CD4-positive, alpha-beta T cell treated with Interleukin-4 for 1 hour (primary cell): ENCODE results near the gene ZNF808.
A peak's percentile ranks its signal among the peaks of the same experiment; 100 is the strongest.
"Not testable (repeated sequence)": the region's sequence is repeated elsewhere in the genome, so short reads cannot be mapped to it uniquely, and the experiment has no call there.

Source experiments
- DNase-seq, 2 donors: peaks; one replicate each; pipeline ENCODE4 v3.0.0-alpha.2; 2020 to 2022

The ZNF808 gene

DNA sequence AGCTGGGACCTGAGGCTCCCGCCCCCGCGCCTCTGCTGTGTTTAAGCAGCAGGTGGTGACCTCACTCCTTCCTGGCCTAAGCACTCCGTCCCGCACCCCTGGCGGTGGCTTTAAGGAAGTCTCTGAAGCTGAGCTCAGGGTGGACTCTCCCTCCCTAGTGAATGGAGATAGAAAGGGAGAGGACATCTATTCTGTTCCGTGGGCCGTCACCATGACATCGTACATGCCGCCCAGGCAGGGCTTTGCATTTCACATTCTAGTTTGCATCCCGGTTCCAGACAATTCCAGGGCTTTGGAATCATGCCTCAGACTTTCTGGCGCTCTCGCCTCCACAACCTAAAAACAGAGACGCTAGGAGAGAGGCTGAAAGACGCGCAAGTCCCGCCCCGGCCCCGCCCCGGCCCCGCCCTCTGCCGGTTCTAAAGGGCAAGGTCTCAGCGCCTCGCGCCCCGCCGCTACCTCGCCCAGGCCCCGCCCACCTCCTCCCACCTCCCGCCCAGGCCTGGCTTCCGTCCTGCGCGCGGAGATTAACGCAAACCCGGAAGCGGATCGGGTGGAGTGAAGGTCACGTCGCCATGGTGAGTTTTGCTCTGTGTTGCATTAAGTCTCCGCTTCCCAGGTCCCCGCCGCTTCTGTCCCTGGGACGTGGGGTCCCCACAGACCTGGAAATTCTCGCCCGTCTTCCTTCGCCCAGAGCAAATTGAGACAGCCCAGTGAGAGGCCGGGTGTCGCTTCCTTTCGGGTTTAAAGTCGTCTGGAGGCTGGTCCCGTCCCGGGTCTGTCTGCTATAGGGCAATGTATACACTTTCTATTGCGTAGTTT lies at the start of gene ZNF808:
Gene ZNF808 (plus strand): TSS at position 535 of the 822 bp plus-strand sequence. CDS start 15,617 bp downstream, outside the sequence.
- peak; percentile 96 to 97 for DNase-seq

DNA sequence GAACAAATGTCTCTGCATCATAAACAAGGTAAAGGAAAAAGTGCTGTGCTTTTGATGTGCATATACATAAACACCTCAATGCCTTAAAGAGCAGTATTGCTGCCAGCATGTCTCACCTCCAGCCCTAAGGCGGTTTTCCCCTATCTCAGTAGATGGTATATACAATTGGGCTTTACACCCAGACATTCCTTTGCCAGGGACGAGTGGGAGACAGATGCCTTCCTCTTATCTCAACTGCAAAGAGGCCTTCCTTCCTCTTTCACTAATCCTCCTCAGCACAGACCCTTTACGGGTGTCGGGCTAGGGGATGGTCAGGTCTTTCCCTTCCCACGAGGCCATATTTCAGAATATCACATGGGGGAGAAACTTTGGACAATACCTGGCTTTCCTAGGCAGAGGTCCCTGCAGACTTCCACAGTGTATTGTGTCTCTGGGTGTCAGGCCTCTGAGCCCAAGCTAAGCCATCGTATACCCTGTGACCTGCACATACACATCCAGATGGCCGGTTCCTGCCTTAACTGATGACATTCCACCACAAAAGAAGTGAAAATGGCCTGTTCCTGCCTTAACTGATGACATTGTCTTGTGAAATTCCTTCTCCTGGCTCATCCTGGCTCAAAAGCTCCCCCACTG lies 43.2 kb upstream of the ZNF808 start:
- DNase-seq: not testable (repeated sequence)

DNA sequence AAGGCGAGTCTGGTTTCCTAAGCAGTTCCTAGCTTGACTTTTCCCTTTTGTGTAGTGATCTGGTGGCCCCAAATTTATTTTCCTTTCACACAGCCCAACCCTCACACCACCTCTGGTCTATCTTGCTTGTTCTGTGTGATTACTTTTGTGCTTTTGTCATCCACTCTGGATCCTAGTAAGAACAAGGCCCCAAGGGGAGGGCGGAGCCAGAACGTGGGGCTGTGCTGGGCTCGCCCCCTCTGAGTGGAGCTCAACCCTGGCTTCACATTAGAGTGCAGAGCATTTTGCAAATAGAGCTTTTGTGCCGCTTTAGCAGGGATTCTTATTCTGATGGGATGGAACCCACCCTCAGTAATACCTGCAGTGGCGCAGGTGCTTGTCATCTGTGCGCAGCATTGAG lies 42.4 kb upstream of the ZNF808 start:
- DNase-seq: not testable (repeated sequence)

DNA sequence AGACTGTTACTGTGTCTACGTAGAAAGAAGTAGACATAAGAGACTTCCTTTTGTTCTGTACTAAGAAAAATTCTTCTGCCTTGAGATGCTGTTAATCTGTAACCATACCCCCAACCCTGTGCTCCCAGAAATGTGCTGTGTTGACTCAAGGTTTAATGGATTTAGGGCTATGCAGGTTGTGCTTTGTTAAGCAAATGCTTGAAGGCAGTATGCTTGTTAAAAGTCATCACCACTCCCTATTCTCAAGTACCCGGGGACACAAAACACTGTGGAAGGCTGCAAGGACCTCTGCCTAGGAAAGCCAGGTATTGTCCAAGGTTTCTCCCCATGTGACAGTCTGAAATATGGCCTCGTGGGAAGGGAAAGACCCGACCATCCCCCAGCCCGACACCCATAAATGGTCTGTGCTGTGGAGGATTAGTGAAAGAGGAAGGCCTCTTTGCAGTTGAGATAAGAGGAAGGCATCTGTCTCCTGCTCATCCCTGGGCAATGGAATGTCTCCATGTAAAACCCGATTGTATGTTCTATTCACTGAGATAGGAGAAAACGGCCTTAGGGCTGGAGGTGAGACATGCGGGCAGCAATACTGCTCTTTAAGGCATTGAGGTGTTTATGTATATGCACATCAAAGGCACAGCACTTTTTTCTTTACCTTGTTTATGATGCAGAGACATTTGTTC lies 41.8 kb upstream of the ZNF808 start:
- DNase-seq: not testable (repeated sequence)

DNA sequence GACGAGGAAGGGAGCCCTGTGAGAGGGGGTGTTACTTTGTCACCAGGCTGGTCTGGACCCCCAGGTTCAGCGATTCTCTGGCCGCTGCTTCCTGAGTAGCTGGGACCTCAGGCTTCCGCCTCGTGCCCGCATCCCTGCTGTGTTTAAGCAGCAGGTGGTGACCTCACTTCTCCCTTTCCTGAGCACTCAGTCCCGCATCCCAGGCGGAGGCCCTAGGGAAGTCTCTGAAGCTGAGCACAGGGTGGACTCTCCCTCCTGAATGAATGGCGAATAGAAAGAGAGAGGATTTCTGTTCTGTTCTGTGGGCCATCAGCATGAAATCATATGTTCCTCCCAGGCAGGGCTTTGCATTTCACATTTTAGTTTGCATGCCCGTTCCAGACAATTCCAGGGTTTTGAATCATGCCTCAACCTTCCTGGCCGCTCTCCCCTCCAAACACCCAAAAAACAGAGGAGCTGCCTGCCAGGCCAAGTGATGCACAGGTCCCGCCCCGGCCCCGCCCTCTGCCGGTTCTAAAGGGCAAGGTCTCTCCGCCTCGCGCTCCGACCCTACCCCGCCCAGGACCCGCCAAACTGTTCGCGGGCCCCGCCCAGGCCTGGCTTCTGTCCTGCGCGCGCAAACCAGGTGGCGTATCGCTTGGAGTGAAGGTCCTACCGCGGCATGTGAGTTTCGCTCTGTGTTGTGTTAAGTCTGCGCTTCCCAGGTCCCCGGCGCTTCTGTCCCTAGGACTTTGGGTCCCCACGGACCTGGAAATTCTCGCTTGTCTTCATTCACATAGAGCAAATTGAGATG lies 35.1 kb upstream of the ZNF808 start:
- peak in 1 of 2 donors; percentile 8 for DNase-seq

DNA sequence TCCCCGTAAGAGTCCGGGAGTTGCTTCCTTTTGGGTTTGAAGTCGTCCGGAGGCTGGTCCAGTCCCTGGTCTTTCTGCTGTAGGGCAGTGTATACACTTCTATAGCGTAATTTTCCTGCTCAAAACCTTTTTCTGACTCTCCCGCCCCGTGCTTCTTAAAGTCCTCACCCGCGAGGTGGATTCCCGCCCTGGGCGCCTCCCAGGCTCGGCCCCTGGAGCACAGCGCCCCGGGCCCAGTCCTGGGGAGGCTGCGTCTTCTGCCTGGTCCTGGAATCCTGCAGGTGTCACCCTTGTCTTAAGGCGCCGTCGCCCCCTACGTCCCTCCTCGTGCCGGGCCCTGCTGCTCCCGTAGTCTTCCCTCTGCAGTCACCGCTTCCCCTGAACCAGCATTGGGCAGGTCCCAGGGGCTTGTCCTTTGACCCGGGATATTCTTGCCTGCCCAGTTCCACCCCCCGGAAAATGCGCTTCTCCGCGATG lies 34.4 kb upstream of the ZNF808 start:
- DNase-seq: no peak

DNA sequence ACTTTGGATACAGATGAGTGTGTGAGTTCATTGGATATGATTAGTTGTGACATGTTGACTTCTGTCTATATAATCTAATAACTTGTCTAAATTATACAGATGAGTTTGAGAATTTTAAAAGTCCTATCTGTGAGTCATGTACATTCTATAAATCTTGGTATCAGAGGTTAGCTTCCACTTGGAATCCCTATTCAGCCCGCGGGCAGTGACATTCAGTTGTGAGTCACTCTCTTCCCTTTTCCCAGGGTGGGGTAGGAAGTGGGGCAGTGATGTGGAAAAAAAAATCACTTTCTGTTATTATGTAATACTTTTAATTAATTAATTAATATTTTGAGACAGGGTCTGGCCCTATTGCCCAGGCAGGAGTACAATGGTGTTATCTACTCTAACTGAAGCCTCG lies 33.0 kb upstream of the ZNF808 start:
- DNase-seq: no peak

DNA sequence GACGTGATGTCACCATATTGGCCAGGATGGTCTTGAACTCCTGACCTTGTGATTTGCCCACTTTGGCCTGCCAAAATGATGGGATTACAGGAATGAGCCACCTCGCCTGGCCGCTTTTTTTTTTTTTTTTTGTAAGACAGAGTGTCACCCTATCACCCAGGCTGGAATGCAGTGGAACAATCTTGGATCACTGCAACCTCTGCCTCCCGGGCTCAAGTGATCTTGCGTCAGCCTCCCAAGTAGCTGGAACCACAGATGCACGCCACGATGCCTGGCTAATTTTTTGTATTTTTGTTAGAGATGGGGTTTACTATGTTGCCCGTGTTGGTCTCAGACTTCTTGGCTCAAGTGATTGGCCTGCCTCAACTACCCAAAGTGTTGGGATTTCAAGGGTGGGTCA lies 28.9 kb upstream of the ZNF808 start:
- no peak for DNase-seq

DNA sequence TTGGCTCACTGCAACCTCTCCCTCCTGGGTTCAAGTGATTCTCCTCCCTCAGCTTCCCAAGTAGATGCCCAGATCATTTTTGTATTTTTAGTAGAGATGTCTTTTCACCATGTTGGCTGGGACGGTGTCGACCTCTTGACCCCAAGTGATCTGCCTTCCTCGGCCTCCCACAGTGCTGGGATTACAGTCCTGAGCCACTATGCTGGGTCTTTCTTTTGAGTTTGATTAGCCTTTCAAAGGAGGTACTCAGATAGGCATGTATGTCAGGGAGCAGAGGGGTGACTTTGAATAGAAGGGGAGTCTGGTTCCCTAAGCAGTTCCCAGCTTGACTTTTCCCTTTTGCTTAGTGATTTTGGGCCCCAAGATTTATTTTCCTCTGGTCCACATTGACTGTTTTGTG lies 27.0 kb upstream of the ZNF808 start:
- DNase-seq: not testable (repeated sequence)

DNA sequence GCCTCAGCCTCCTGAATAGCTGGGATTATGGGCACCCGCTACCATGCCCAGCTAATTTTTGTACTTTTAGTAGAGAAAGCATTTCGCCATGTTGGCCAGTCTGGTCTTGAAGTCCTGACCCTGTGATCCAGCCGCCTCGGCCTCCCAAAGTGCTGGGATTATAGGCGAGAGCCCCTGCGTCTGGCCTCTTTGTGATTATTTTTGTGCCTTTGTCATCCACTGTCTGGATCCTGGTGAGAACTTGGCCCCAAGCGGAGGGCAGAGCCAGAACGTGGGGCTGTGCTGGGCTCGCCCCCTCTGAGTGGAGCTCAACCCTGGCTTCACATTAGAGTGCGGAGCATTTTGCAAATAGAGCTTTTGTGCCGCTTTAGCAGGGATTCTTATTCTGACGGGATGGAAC lies 26.5 kb upstream of the ZNF808 start:
- DNase-seq: not testable (repeated sequence)

DNA sequence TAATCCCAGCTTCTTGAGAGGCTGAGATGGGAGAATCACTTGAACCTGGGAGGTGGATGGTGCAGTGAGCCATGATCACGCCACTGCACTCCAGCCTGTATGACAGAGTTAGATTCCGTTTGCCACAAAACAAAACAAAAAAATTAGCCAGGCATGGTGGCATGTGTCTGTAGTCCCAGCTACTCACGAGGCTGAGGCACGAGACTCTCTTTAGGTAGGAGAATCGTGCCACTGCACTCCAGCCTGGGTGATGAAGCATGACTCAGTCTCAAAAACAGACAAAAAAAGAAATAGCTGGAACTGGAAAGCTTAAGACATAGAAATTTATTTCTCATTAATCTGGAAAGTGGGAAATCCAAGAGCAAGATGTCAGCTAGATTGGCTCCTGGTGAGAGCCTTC lies 20.2 kb upstream of the ZNF808 start:
- DNase-seq: no peak

DNA sequence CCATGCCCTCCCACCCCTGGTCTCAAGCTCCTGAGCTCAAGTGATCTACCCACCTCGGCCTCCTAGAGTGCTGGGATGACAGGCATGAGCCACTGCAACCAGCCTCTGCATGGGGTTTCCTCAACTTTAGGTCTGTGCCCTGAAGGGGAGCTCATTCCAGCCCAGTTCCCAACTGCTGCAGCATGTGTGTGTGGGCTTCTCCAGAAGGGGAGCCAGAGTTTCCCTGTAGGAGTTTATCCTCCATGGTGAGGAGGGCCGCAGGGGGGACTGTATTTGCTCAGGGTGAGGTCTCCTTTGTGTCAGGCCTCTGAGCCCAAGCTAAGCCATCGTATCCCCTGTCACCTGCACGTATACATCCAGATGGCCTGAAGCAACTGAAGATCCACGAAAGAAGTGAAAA lies 11.3 kb upstream of the ZNF808 start:
- no peak for DNase-seq

DNA sequence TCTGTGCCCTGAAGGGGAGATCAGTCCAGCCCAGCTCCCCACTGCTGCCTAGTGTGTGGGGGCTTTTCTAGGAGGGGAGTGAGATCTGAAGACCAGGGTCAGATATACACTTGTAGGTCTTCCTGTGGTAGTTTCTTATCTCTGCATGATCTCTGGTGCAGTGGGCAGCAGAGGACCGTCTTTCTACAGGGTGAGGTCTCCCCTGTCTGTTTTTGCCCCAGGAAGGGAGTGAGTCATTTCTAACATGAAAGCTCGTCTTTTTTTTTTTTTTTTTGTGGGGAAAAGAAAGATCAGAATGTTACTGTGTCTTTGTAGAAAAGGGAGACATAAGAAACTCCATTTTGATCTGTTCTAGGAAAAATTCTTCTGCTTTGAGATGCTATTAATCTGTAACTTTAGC lies 8.8 kb upstream of the ZNF808 start:
- DNase-seq: no peak

DNA sequence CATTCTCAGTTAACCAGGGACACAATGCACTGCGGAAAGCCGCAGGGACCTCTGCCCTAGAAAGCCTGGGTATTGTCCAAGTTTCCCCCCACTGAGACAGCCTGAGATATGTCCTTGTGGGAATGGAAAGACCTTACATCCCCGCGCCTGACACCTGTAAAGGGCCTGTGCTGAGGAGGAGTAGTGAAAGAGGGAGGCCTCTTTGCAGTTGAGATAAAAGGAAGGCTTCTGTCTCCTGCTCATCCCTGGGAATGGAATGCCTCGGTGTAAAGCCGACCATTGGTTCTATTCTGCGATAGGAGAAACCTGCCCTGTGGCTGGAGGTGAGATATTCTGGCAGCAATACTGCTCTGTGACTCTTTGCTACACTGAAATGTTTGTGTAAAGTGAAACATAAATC lies 8.3 kb upstream of the ZNF808 start:
- DNase-seq: not testable (repeated sequence)

DNA sequence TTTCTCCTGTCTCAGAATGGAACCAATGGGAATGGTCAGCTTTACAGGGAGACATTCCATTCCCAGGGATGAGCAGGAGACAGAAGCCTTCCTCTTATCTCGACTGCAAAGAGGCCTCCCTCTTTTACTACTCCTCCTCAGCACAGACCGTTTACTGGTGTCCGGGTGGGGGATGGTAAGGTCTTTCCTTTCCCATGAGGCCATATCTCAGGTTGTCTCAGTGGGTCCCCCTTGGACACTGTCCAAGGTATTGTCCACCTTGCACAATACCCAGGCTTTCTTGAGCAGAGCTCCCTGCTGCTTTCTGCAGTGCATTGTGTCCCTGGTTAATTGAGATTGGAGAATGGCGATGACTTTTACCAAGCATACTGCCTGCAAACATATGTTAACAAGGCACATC lies 7.5 kb upstream of the ZNF808 start:
- DNase-seq: no peak

DNA sequence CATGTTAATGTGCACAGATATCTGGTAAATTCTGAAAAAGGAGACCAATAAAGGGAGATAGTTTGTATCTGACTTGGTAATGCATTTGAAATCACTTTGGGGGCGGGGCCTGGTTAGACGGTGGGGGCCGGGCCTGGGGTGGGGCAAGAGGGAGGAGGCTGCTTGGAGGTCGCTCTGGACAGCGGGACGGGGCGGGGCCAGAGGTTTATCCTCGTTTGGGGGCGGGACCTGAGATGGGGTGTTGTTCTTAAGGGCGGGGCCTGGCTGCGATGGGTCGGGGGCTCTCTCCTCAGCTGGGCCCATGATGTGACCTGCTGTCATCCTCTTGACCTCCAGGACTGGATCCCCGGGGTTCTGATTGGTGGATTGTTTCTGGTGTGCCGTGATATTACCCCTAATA lies 4.9 kb upstream of the ZNF808 start:
- DNase-seq: no peak

DNA sequence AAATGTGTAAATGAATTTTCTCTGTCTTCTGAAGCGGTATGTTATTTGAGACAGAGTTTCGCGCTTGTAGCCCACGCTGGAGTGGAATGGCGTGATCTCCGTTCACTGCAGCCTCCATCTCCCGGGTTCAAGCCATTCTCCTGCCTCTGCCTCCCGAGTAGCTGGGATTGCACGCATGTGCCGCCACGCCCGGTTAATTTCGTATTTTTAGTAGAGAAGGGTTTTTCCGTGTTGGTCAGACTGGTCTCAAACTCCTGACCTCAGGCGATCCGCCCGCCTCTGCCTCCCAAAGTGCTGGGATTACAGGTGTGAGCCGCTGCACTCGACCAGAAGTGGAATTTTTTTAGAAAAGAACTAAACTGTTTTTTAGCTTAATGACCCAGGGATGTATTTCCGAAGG lies 3.4 kb upstream of the ZNF808 start:
- no peak for DNase-seq

DNA sequence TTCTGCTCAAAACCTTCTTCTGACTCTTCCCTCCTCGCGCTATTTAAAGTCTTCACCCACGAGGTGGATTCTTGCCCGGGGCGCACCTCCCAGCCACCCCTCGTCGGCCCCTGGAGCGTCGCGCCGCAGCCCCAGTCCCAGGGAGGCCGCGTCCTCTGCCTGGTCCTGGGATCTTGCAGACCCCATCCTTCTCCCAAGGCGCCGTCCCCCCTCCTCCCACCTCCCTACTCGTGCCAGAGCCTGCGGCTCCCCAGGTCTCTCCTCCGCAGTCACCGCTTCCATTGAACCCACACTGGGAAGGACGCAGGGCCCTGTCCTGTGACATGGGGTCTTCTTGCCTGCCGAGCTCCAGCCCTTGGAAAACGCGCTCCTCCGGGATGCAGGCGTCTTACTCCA lies 486 bp downstream of the ZNF808 start:
- no peak for DNase-seq

DNA sequence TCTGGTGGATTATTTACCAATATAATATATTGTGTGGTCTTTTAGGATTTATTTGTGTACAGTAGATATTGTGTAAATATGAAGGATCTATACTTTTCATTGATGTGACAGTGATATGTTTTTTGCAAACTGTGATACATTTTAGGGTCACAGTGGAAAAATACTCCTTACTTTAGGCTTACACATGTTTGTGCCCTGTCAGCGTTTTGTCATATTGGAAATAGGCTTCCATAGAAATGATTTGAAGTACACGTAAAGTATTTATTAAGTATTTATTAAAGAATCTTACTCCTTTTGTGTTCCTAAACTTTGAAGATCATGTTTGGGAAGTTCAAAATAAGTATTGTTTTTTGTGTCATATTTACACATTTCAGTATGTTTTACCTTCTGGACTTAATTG lies 5.0 kb downstream of the ZNF808 start:
- no peak for DNase-seq

DNA sequence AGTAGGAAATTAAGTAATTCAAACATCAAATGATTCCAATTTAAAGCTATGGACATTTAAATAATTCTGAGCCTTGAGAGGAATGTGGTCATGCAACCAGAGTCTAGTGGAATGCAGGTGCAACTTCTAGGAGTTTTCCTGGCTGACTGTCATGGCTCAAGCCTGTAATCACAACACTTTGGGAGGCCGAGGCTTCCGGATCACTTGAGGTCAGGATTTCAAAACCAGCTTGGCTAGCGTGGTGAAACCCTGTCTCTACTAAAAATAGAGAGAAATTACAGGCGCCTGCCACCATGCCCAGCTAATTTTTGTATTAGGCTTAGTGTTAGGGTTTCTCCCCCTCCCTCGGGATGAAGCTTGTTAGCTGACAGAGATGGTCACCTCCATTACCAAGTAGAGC lies 6.4 kb downstream of the ZNF808 start:
- no peak for DNase-seq

DNA sequence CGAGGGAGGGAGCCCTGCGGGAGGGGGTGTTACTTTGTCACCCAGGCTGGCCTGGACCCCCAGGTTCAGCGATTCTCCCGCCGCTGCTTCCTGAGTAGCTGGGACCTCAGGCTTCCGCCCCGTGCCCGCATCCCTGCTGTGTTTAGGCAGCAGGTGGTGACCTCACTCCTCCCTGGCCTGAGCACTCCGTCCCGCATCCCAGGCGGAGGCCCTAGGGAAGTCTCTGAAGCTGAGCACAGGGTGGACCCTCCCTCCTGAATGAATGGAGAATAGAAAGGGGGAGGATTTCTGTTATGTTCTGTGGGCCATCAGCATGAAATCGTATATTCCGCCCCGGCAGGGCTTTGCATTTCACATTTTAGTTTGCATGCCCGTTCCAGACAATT lies 7.9 kb downstream of the ZNF808 start:
- DNase-seq: not testable (repeated sequence)

DNA sequence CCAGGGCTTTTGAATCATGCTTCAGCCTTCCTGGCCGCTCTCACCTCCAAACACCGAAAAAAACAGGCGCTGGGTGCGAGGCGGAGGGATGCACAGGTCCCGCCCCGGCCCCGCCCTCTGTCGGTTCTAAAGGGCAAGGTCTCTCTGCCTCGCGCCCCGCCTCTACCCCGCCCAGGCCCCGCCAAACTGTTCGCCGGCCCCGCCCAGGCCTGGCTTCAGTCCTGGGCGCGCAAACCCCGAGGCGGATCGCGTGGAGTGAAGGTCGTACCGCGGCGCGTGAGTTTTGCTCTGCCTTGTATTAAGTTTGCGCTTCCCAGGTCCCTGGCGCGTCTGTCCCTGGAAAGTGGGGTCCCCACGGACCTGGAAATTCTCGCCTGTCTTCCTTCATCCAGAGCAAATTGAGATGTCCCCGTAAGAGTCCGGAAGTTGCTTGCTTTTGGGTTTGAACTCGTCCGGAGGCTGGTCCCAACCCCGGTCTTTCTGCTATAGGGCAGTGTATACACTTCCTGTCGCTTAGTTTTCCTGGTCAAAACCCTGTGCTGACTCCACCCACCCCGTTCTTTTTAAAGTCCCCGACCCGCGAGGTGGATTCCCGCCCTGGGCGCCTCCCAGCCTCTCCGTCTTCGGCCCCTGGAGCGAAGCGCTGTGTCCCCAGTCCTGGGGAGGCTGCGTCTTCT lies 8.4 kb downstream of the ZNF808 start:
- peak; percentile 89 to 90 for DNase-seq
